ENCODE measurements around the gene GSAP.

The GSAP gene

GRCh38 chr7:77404641-77405040, 11.5 kb downstream of the GSAP start:
- no peak for DNase-seq

DNA sequence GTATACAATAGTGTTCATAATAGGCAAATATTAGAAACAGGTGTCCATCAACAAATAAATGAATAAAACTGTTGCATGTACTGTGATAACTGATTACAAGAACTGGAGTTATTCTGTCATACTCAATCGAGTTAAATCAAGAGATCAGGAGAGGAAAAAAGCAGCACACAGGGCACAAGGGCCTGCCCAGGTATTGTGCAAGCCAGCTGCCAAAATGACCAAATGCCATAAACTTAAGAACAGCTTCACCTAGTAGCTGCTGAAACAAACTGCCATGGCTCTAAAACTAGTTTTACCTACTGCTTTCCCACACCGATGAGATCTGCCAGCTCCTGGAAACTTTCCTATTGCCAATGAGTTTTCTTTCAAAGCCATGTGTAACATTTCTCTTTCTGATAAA, 12.2 kb downstream of the GSAP start:
- DNase-seq, result no peak

DNA sequence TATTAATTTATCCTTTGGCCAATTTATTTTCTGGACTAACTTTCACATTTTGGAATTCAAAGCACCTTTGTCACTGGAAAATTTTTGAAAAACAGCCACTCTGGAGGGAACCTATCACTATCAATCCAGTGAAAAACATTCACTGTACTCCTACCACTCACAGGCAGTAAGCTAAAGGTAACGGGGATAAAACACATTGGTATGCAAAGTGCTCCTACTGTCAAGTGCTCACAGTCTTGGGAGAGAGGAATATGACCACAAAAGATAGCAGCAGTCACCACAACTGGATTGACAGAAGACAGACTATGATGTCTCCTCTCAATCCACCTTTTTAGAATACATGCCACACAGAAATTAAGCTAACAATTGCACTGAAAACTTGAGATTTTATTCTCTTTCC, 13.3 kb downstream of the GSAP start:
- DNase-seq, result no peak

DNA sequence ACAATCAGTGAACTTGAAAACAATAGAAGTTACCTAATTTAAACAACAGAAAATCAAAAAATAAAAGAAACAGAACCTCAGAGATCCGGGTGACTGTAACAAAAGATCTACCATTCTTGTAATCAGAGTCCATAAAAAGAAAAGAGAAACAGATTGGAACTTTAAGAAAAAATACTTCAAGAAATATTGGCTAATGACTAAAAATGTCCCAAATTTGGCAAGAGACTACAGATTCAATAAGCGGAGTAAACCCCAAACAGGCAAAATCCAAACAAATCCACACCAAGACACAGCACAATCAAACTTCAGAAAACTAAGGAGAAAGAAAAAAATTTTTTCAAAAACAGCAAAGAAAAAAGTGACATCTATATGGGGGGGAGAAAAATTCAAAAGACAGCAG, 15.1 kb downstream of the GSAP start:
- DNase-seq, result no peak

DNA sequence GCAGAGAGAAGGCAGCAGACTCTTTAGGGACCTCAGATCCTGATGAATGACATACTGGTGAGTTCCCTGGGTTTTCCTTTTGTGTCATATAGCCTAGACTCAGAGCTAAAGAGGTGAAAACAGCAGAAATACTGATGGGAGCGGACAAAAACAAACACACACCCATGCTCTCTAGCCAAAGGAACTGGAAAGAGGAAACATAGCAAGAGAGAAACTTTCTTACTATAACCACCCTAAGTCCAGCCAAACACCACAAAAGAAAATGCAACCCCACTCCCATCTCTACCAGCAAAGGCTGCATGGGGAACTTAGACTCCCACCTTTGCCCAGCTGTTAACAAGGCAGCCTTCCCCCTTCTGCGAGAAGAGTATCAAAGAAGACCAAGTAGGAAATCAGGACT, 16.3 kb downstream of the GSAP start:
- DNase-seq, result no peak

- no peak for DNase-seq
These were observed 19.1 kb downstream of the GSAP start for GRCh38 chr7:77396894-77397547.

DNA sequence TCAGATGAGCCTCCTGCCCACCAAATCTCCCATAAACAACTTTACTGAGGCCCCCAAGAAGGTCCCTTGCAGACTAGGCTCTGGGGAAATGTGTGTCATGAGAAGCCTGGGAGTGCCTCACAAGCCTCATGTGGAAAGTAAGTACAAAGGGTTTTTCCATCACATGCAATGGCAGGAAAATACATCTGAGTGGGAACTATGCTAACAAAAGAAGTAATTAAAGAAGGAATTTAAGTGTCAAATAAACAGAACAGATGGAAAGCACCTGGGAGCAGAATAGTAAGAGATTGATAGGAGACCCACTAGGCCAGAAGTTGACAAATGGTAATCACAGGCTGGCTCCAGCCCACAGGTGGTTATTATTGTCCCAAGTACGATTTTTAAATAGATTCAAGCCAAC, 20.5 kb downstream of the GSAP start:
- no peak for DNase-seq

DNA sequence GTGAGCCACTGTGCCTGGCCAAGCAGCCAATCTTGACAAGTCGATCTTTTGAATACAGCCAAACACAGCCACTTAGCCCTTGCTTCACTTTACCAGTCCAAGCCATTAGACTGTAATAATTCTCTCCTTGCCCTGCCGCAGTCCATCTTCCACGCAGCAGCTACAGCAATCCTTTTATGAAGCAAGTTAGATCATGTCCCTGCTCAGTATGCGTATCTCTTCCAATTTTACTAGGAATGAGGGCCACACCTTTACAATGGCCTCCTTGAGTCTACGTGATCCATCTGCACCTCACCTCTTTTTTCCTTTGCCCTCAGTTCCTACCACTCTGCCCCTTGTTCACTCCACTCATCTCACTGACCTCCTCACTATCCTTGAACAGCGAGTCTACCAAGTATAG, 22.2 kb downstream of the GSAP start:
- no peak for DNase-seq

DNA sequence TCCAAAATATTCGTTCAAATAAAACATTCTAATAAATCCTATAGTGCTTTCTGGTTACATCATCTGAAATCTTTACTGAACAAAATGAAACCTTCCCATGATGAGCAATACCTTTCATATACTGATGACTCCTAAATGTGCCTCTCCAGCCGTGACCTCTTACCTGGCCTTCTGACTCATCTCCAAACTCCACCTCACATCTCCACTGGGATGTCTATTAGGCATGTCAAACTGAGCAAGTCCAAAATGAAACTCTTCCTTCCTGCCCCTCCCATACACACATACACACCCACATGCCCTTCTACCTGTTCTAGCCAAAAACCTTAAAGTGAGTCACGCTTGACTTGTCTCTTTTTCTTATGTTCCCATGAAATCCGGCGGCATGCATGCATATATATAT, 22.9 kb downstream of the GSAP start:
- no peak for DNase-seq

DNA sequence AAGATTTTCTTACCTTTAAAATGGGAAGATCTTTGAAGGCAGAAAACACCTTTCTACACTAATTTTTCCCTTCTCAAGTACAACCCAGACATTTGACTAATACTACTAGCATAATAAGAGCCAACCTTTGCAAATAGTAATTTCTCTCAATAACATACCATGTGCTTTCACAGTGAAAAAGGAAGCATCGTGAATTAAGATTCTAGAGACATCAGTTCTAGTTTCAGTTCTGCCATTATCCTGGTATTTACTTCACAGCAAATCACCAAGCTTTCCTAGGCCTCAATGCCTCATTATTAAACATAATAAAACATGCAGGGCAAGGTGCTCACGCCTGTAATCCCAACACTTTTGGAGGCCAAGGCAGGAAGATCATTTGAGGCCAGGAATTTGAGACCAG, 24.9 kb downstream of the GSAP start:
- no peak for DNase-seq

DNA sequence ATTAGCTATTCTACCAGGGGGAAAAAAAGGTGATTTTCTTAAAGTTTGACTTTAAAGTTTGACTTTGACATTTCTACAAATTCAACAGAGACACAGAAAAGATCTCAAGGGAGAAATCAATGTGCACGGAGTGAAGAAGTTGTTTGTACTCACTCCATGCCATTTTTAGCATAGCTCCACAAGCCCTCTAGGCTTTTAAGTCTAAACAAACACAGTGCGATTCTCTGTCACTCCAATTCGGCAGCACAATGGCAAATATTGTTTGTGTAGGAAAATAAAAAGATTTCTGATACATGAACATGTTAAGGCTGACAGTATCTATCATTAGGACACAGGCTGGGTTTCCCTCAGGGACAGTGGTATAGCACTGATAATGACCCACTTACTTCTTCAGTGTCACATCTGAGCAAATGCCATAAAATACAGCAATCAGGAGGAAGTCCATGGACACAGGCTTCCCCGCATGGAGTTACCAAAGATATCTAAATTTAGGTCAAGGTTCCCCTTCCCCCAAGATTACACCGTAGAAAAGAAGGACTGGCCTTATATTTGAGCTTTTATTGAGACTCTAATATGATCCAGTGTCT, 28.0 kb downstream of the GSAP start:
- peak; percentile 73 for DNase-seq

GRCh38 chr7:77386165-77386822, 29.9 kb downstream of the GSAP start:
- no peak for DNase-seq

DNA sequence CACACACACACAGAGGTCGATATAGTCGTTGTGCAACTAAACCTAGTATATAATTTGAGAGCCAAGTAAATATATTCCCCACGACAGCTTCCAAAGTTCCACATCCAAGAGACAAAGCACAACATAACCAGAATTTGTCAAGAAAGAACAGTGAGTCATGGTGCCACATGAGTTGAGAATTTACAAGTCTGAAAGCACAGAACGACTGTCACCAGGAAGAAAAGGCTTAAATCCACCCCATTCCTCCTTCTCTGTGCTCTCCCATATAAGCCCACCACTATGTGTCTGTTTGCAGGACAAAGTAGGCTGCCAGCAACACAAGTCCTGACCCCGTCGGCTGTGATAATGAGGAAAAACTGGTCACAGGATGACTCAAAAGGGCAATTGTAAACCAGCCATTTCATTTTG, 32.8 kb downstream of the GSAP start:
- DNase-seq, result no peak

DNA sequence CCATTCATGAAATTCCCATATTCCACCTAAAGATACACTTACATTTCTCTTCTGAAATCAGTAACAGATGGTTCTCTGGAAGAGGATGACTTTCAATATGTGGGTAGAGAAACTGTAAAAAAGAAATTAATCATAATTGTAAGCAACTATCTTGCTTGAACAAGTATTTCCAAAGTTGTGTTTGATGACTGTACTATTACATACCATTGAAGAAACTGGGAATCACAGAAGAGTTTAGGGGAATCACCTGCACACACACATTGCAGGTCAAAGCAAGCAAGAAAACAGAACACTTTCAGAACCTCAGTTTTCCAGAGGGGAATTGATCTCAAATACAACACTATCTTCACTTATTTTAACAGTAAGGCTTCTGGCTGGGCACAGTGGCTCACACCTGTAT, 33.6 kb downstream of the GSAP start:
- no peak for DNase-seq

GRCh38 chr7:77378584-77378983, 37.6 kb downstream of the GSAP start:
- no peak for DNase-seq

DNA sequence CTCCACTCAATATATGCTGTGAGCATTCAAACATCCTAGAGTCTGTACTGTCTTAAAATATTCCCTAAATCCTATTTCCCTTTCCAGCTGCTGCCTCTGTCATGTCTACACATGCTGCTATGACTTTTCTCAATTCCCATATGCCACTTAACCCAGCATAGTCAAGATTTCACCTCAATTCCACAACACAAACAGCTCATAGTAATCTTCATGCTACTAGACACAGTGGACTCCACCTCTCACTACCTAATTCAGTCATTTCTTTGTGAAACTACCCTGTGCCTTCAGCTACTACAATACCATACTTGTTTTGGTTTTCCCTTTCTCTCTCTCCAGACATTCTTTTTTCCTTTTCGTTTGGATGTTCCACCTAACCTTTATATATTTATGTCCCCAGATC, 45.5 kb downstream of the GSAP start:
- no peak for DNase-seq

GRCh38 chr7:77368974-77369373, 47.2 kb downstream of the GSAP start:
- DNase-seq, result peak; percentile 57

GRCh38 chr7:77367976-77368375, 48.2 kb downstream of the GSAP start:
- no peak for DNase-seq

DNA sequence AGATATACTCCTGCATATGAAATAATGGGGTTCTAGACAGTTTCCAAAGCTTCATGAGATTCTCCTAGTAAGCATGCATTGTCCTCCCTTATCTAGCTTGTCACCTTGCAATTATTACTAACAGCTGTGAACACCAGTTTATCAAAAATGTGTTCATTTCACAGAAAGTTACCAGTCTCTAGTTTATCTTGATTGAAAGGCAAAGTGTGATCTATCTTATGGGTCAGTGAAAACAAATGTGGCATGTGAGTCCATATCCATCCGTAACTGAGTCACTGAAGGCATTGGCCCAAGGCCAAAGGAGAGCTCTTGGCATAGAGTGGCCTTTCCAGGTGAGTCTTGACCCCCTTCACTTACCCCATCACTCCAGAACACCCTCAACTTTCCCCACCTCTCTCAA, 53.2 kb downstream of the GSAP start:
- DNase-seq, result peak; percentile 64

GRCh38 chr7:77360969-77361368, 55.2 kb downstream of the GSAP start:
- DNase-seq, result no peak

DNA sequence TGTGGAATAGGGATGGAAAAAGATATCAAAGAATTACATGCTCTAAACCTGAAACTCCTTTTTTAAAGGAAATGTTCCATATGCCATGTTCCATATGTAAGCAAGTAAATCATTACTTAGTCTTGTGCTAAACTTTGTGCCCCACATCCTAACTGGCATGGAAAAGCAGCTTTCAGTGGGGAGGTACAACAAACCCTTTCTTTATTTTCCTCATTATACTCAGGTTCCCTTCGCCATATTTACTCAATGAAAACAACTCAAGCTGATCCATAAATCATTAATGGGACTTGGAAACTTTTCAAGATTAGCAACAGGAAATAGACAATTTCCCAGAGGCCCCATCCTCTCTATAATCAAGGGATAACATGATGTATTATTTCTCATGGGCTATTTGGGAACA, 56.0 kb downstream of the GSAP start:
- DNase-seq, result no peak

- no peak for DNase-seq
These were observed 56.5 kb downstream of the GSAP start for GRCh38 chr7:77359599-77359998.

- DNase-seq, result no peak
These were observed 61.2 kb downstream of the GSAP start for GRCh38 chr7:77354914-77355313.

GRCh38 chr7:77354484-77354883, 61.7 kb downstream of the GSAP start:
- DNase-seq, result peak; percentile 26

DNA sequence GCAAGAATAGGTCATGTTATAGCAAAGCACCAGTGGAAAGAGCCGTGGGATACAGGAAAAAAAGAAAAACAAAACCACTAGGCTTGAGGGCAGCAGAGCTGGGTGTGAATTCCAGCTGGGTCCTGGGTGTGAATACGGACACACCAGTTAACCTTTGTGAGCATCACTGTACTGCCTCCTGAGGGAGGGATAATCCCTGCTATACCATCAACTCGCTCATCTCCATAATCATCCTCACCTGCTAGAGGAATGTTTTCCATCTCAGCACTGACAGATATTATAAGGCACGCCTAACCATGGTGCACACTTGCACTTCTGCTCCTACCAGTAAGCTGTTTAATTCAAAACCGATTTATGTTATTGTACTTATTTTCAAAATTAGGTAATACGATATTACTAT, 62.2 kb downstream of the GSAP start:
- no peak for DNase-seq

All from OCI-M1 (cell line).